Left ventricle myocardium inferior (tissue), 1 donor: Measurements from ENCODE around the gene POLR3E. TPM values are rescaled to one million over a fixed set of nuclear protein-coding genes. Genes with fewer than 3 reads are reported as not detected.

ENCODE experiments used
- DNase-seq: peaks from one replicate; pipeline ENCODE4 v3.0.0-alpha.2; 2020
- H3K27ac ChIP-seq: fragments of 200-600 bp; replicated peaks from 2 replicates; pipeline ENCODE4 v1.8.0; 2021
- H3K27me3 ChIP-seq: fragments of 200-600 bp; 2 replicates; pipeline ENCODE4 v1.8.0; 2021; ENCODE audit warnings: low read depth
- H3K36me3 ChIP-seq: fragments of 200-600 bp; 2 replicates; pipeline ENCODE4 v1.8.0; 2021
- H3K4me1 ChIP-seq: fragments of 200-600 bp; 2 replicates; pipeline ENCODE4 v1.8.0; 2021
- H3K4me3 ChIP-seq: fragments of 200-600 bp; 2 replicates; pipeline ENCODE4 v1.8.0; 2021; ENCODE audit warnings: mild to moderate bottlenecking, moderate library complexity
- H3K9me3 ChIP-seq: fragments of 200-600 bp; replicated peaks from 2 replicates; pipeline ENCODE4 v1.8.0; 2021
- CTCF ChIP-seq: fragments of 200-600 bp; IDR thresholded peaks from 2 replicates; pipeline ENCODE4 v1.8.0; 2021; ENCODE audit warnings: antibody characterized with exemption, mild to moderate bottlenecking, borderline replicate concordance
- intact Hi-C: fragments of 100-400 bp; cut with micrococcal nuclease; formaldehyde crosslinking; loops from one replicate; pipeline ENCODE4 v1.11.0; 2022
- total RNA-seq: library from RNA; stranded (reverse); fragmentation: NEBNext Ultra II Directional; extraction: Animal tissue kit (Norgen Biotek cat#: 25700); gene quantifications from one replicate; pipeline ENCODE4 v1.2.1, GENCODE V29; 2021
- donor health status: DM: no; HTN: yes; CAD: no; lungs with severe emphysema.

The POLR3E gene
- total RNA-seq, 1 donor from 2014 or later: 38.4 TPM

- Histone ChIP-seq H3K27me3 (no peaks in the 10 kb centered on the region), H3K36me3 (peaks cover 98% of the 10 kb centered on the region), H3K27ac (no peak overlapping the region), H3K9me3 (peaks cover 12% of the 10 kb centered on the region), H3K4me1 (no peaks in the 10 kb centered on the region), H3K4me3 (no peak overlapping the region)
- intact Hi-C loops: no loop called here
- TF ChIP-seq CTCF: no peak
- DNase-seq: no peak
These were observed 39.8 kb upstream of the POLR3E start for GRCh38 chr16:22257440-22257839.

DNA sequence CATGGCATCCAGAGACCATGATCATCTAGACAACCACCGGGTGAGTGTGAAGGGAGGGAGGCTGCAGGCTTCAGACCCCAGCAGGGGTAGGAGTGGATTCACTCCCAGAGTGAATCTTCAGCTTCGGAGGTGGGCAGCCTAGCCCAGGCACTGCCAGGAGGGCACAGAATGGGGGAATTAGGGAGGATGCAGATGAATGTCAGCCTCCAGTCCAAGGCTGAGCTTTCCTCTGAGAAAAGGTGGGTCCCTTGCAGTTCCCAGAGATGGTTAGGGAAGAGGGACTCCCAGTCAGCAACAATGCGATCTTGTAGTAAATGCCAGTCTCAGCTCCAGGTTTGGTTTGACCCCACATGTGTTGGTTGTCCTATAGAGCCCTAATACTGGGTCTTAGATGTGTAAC lies 36.7 kb upstream of the POLR3E start:
- intact Hi-C loops: no loop called here
- Histone ChIP-seq H3K27ac (no peak overlapping the region), H3K27me3 (no peaks in the 10 kb centered on the region), H3K36me3 (peaks cover 97% of the 10 kb centered on the region), H3K4me3 (no peak overlapping the region), H3K9me3 (peaks cover 6% of the 10 kb centered on the region), H3K4me1 (no peaks in the 10 kb centered on the region)
- DNase-seq: no peak
- TF ChIP-seq CTCF: no peak

DNA sequence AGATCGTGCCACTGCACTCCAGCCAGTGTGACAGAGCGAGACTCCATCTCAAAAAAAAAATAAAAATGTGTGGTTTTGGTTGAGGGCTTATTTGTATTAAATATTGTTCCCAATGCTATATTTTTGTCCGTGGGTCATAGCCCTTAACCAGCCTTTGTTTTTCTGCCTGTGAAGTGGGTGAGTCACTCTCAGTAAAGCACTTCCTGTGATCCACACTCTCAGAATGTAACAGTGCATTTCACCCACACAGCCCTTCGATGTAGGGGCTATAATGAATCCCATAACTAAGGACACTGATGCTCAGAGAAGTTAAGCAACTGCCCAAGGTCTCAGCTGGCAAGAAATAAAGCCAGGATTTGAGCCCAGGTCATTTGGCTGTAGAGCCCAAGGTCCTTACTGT lies 34.7 kb upstream of the POLR3E start:
- intact Hi-C loops: no loop called here
- no peak for DNase-seq
- TF ChIP-seq CTCF: no peak
- Histone ChIP-seq H3K4me1 (no peaks in the 10 kb centered on the region), H3K27me3 (no peaks in the 10 kb centered on the region), H3K36me3 (peaks cover 96% of the 10 kb centered on the region), H3K9me3 (peaks cover 5% of the 10 kb centered on the region), H3K4me3 (no peak overlapping the region), H3K27ac (no peak overlapping the region)

- Histone ChIP-seq H3K9me3 (no peaks in the 10 kb centered on the region), H3K27ac (no peak overlapping the region), H3K4me3 (no peak overlapping the region), H3K36me3 (peaks cover 96% of the 10 kb centered on the region), H3K27me3 (no peaks in the 10 kb centered on the region), H3K4me1 (no peaks in the 10 kb centered on the region)
- intact Hi-C loops: no loop called here
- no peak for DNase-seq
- TF ChIP-seq CTCF: no peak
These were observed 32.4 kb upstream of the POLR3E start for GRCh38 chr16:22264786-22265185.

- Histone ChIP-seq H3K36me3 (peaks cover 96% of the 10 kb centered on the region), H3K27me3 (no peaks in the 10 kb centered on the region), H3K4me3 (no peak overlapping the region), H3K27ac (no peak overlapping the region), H3K9me3 (no peaks in the 10 kb centered on the region), H3K4me1 (no peaks in the 10 kb centered on the region)
- no peak for TF ChIP-seq CTCF
- no peak for DNase-seq
- intact Hi-C loops: no loop called here
These were observed 31.9 kb upstream of the POLR3E start for GRCh38 chr16:22265351-22265750.

- Histone ChIP-seq H3K27me3 (no peaks in the 10 kb centered on the region), H3K36me3 (peaks cover 96% of the 10 kb centered on the region), H3K4me1 (no peaks in the 10 kb centered on the region), H3K9me3 (no peaks in the 10 kb centered on the region), H3K4me3 (no peak overlapping the region), H3K27ac (no peak overlapping the region)
- TF ChIP-seq CTCF: no peak
- DNase-seq: no peak
- intact Hi-C loops: no loop called here
These were observed 30.7 kb upstream of the POLR3E start for GRCh38 chr16:22266546-22266945.
